Measurements from ENCODE around the gene DMC1.
A peak's percentile ranks its signal among the peaks of the same experiment; 100 is the strongest.

GRCh38 chr22:38570779-38571364 is 889 bp upstream of the DMC1 start:
- TF ChIP-seq POLR2AphosphoS5 (IDR thresholded peaks at IDR 0.05; ENCODE audit: low read depth, low read length) (peak; percentile 13; the same call in 1 of the 2 replicates), EZH2 (IDR thresholded peaks at IDR 0.05) (no peak)

Data from HCT116 (cell line).